Measurements from ENCODE around the gene UROC1. TPM values are rescaled to one million over a fixed set of nuclear protein-coding genes. Genes with fewer than 3 reads are reported as not detected.

The UROC1 gene
- total RNA-seq, 1 experiment from 2014 or later: not detected

- no peak overlapping the region for H3K4me2 ChIP-seq (ENCODE audit: insufficient read depth, insufficient read length, low read length)
- H3K18ac ChIP-seq (ENCODE audit: insufficient read length, low read depth, low read length): no peak overlapping the region
- no peak for TF ChIP-seq CTCF (conservative IDR thresholded peaks at IDR 0.05)
- H3K79me2 ChIP-seq (ENCODE audit: insufficient read depth, low read length): no peaks in the 10 kb centered on the region
- Mint-ChIP-seq H3K4me1 (peaks cover 4 to 5% of the 10 kb centered on the region in 2 experiments; a peak in 2 of 4 replicates), H3K4me3 (no peak overlapping the region), H3K27me3 (ENCODE audit: low read depth) (no peaks in the 10 kb centered on the region; the same call in none of the 2 replicates), H3K36me3 (ENCODE audit: insufficient read depth in 1 of 3, low read depth in 3 of 3) (no peaks in the 10 kb centered on the region), H3K9me3 (peaks cover 0 to 1% of the 10 kb centered on the region in 2 experiments; a peak in 2 of 5 replicates), H3K27ac (no peak overlapping the region)
- H3K27me3 ChIP-seq (ENCODE audit: insufficient read depth, low read length): no peaks in the 10 kb centered on the region
- H3K56ac ChIP-seq (ENCODE audit: insufficient read length, low read depth, low read length): no peak overlapping the region
- peak; percentile 34 for DNase-seq
- H3K27ac ChIP-seq (ENCODE audit: insufficient read length, low read depth, low read length): no peak overlapping the region
- H2AFZ ChIP-seq (ENCODE audit: low read length): no peak overlapping the region
- H3K9me3 ChIP-seq (ENCODE audit: control insufficient read depth, low read depth, low read length): no peaks in the 10 kb centered on the region
- no peak overlapping the region for H3K23ac ChIP-seq (ENCODE audit: insufficient read length, low read depth, low read length)
- H4K8ac ChIP-seq (replicated peaks; ENCODE audit: insufficient read length, low read depth, low read length): no peak overlapping the region
- H4K20me1 ChIP-seq (ENCODE audit: control insufficient read depth, insufficient read depth, insufficient read length): no peaks in the 10 kb centered on the region
- no peak overlapping the region for H3T11ph ChIP-seq (ENCODE audit: low read length)
- H2AK5ac ChIP-seq (ENCODE audit: insufficient read length, low read length): no peak overlapping the region
- no peaks in the 10 kb centered on the region for H3K23me2 ChIP-seq (ENCODE audit: insufficient read length, low read depth, low read length, poor library complexity, severe bottlenecking)
- no peak overlapping the region for H4K5ac ChIP-seq (ENCODE audit: insufficient read length, low read depth, low read length)
- H3K9ac ChIP-seq (ENCODE audit: extremely low read depth, insufficient read length, low read length): no peak overlapping the region
- H3K4ac ChIP-seq (ENCODE audit: low read depth, low read length): no peak overlapping the region
- H3K14ac ChIP-seq (ENCODE audit: insufficient read depth, low read length): no peak overlapping the region
- no CpG with 5 or more reads among the region's 6 CpGs for WGBS (ENCODE audit: extremely low coverage, insufficient read length, low lambda C conversion rate)
- H2BK15ac ChIP-seq (ENCODE audit: low read depth, low read length): no peak overlapping the region
- no peak overlapping the region for H2BK20ac ChIP-seq (ENCODE audit: low read depth, low read length, poor library complexity, severe bottlenecking)
- H4K91ac ChIP-seq (ENCODE audit: insufficient read length, low read depth, low read length): no peak overlapping the region
- no peaks in the 10 kb centered on the region for H3K79me1 ChIP-seq (ENCODE audit: insufficient read depth, low read depth, low read length, poor library complexity, severe bottlenecking)
- no peaks in the 10 kb centered on the region for H3K4me1 ChIP-seq (ENCODE audit: insufficient read depth, low read length)
- no peak overlapping the region for H2BK5ac ChIP-seq (ENCODE audit: insufficient read length, low read length)
- no peak overlapping the region for H2BK120ac ChIP-seq (ENCODE audit: low read depth, low read length, poor library complexity, severe bottlenecking)
- no peak overlapping the region for H2BK12ac ChIP-seq (ENCODE audit: insufficient read length, low read depth, low read length)
Observed at GRCh38 chr3:126557761-126558160, 40.2 kb upstream of the UROC1 start.
